HepG2 (cell line): ENCODE data around the gene PHACTR3. TPM values are rescaled to one million over a fixed set of nuclear protein-coding genes. Genes with fewer than 3 reads are reported as not detected.

Source experiments
- ATAC-seq: fragments of 200-7000 bp; cut with Tn5 transposase; 3 replicates; pipeline ENCODE4 v1.9.1; 2020; ENCODE audit warnings: mild to moderate bottlenecking, moderate library complexity
- BruUV-seq: library from RNA; stranded (reverse); fragments of 400-500 nt; replicated peaks from 2 replicates; lab custom pipeline; 2021; lab: Mats Ljungman, UMichigan
- CTCF ChIA-PET: fragments of 300-600 bp; formaldehyde crosslinking; extraction: SDS; loops from one replicate; lab custom pipeline; 2021; ENCODE audit warnings: low total read pairs, inconsistent platforms, low intra/inter-chr PET ratio; lab: Yijun Ruan, JAX
- POLR2A ChIA-PET: fragments of 350-600 bp; sonication (Branson Sonifier 250); formaldehyde crosslinking; loops from one replicate; lab custom pipeline; 2020; ENCODE audit warnings: antibody characterized with exemption, inconsistent platforms; lab: Yijun Ruan, JAX
- DNase-seq: peaks from one replicate; pipeline ENCODE4 v3.0.0-alpha.2; 2015; ENCODE audit warnings: low spot score
- FAIRE-seq: peaks from 3 replicates; lab custom pipeline; 2011; peaks lifted over from hg19 to GRCh38; lab: Jason Lieb, UNC
- H2AFZ ChIP-seq: one replicate; pipeline ENCODE4 v1.6.1; 2011; ENCODE audit warnings: low read length, inconsistent platforms
- H3K27ac ChIP-seq: fragments of 300-600 bp; 3 replicates; pipeline ENCODE4 v1.8.0; 2011; ENCODE audit warnings: mixed run types, mild to moderate bottlenecking, mixed read lengths, low read length, inconsistent platforms; ENCODE audit not compliant: insufficient read depth; ENCODE audit errors: extremely low read length
- H3K27me3 ChIP-seq, 2 experiments: fragments of 200-600 bp in 1 of 2; 2 replicates in 1 of 2; 3 replicates in 1 of 2; pipeline versions ENCODE4 v1.6.0 to v1.8.0; 2011; ENCODE audit warnings: low read length in 2 of 2, mild to moderate bottlenecking in 2 of 2, moderate library complexity in 2 of 2, inconsistent platforms in 1 of 2; ENCODE audit not compliant: insufficient read depth in 2 of 2, control insufficient read depth in 1 of 2
- H3K36me3 ChIP-seq, 2 experiments: fragments of 200-600 bp in 1 of 2; replicated peaks in 1 of 2; 2 replicates in 1 of 2; 3 replicates in 1 of 2; pipeline versions ENCODE4 v1.5.1 to v1.8.0; 2011; ENCODE audit warnings: low read length in 2 of 2, inconsistent platforms in 1 of 2; ENCODE audit not compliant: insufficient read depth in 2 of 2, control insufficient read depth in 1 of 2
- H3K4me1 ChIP-seq: 2 replicates; pipeline ENCODE4 v1.5.1; 2012; ENCODE audit warnings: low read length, inconsistent platforms; ENCODE audit not compliant: insufficient read depth
- H3K4me2 ChIP-seq: 2 replicates; pipeline ENCODE4 v1.6.0; 2011; ENCODE audit warnings: low read depth, low read length, inconsistent platforms
- H3K4me3 ChIP-seq, 3 experiments: fragments of 200-600 bp in 1 of 3; sonication (generic), shearing (Covaris generic) in 1 of 3; replicated peaks in 1 of 3; 2 replicates each; pipeline ENCODE4 v1.5.1; 2011 to 2016; ENCODE audit warnings: low read length in 3 of 3, inconsistent platforms in 2 of 3, low read depth in 2 of 3, mild to moderate bottlenecking in 2 of 3, control low read depth in 1 of 3, mixed read lengths in 1 of 3; ENCODE audit not compliant: insufficient read depth in 1 of 3
- H3K79me2 ChIP-seq: one replicate; pipeline ENCODE4 v1.6.1; 2011; ENCODE audit warnings: low read length, inconsistent platforms; ENCODE audit not compliant: insufficient read depth
- H3K9ac ChIP-seq: 2 replicates; pipeline ENCODE4 v1.6.0; 2011; ENCODE audit warnings: mild to moderate bottlenecking, low read depth, low read length, inconsistent platforms; ENCODE audit not compliant: insufficient read depth
- H3K9me3 ChIP-seq: 2 replicates; pipeline ENCODE4 v1.5.1; 2012; ENCODE audit warnings: mild to moderate bottlenecking, low read length
- H4K20me1 ChIP-seq: 2 replicates; pipeline ENCODE4 v1.6.0; 2011; ENCODE audit warnings: inconsistent platforms, mild to moderate bottlenecking, low read length, moderate library complexity; ENCODE audit not compliant: insufficient read depth
- BRF2 ChIP-seq: sonication (generic); formaldehyde crosslinking; IDR thresholded peaks from 2 replicates; pipeline ENCODE4 v1.8.1; 2022; ENCODE audit warnings: mild to moderate bottlenecking, missing genetic modification reagents
- CTCF ChIP-seq: sonication (generic); formaldehyde crosslinking; IDR thresholded peaks from 2 replicates; pipeline ENCODE4 v1.5.0; 2020; ENCODE audit warnings: mild to moderate bottlenecking, missing genetic modification reagents, moderate library complexity
- DRAP1 ChIP-seq: IDR thresholded peaks from 2 replicates; pipeline ENCODE4 v1.6.1; 2016; ENCODE audit warnings: missing genetic modification reagents, missing compliant biosample characterization
- PCBP1 ChIP-seq: fragments of 200-400 bp; formaldehyde crosslinking; IDR thresholded peaks from 2 replicates; pipeline ENCODE4 v1.6.1; 2017; ENCODE audit warnings: mild to moderate bottlenecking, low read depth, low read length, borderline replicate concordance
- ZNF138 ChIP-seq: sonication (generic); formaldehyde crosslinking; IDR thresholded peaks from 2 replicates; pipeline ENCODE4 v1.5.0; 2020; ENCODE audit warnings: mild to moderate bottlenecking, low read depth, missing genetic modification reagents
- ZNF768 ChIP-seq: sonication (generic); formaldehyde crosslinking; IDR thresholded peaks from 2 replicates; pipeline ENCODE4 v1.4.0; 2020; ENCODE audit warnings: missing genetic modification reagents
- WGBS: methylation state at CpG from one replicate; pipeline ENCODE4 v1.1.6; 2017; ENCODE audit warnings: low lambda C conversion rate; 5-methylcytosine and 5-hydroxymethylcytosine counted together
- in situ Hi-C: cut with HindIII; loops from 2 replicates; pipeline ENCODE4 v1.10.0; 2017; ENCODE audit warnings: low pct_unique_long_range_greater_than_20kb; ENCODE audit not compliant: extremely low pct_ligation_motif_present
- intact Hi-C: fragments of 100-400 bp; cut with micrococcal nuclease; formaldehyde crosslinking; loops from one replicate; pipeline ENCODE4 v1.10.0; 2022; ENCODE audit not compliant: unreplicated experiment
- polyA plus RNA-seq, 8 experiments: library from polyadenylated mRNA; depleted of rRNA in 3 of 8; stranded (reverse) in 7 of 8; unstranded in 1 of 8; fragments of >200 nt; fragmentation: Illumina TruSeq in 4 of 8; extraction: Trizol in 4 of 8; gene quantifications; 2 replicates each; pipeline versions ENCODE4 v1.2.1 to v1.2.3, GENCODE V29; 2011 to 2016; ENCODE audit warnings: low read depth in 4 of 8, missing spikeins in 1 of 8, mixed read lengths in 1 of 8; ENCODE audit not compliant: insufficient read depth in 1 of 8
- total RNA-seq, 5 experiments: library from RNA; depleted of rRNA; stranded (reverse); fragments of >200 nt; fragmentation: Illumina TruSeq; extraction: Trizol; gene quantifications; 2 replicates each; pipeline ENCODE4 v1.2.3, GENCODE V29; 2016; ENCODE audit warnings: low read depth in 1 of 5

PHACTR3 gene
- total and polyA plus RNA-seq, 2 of the 13 experiments (the other 11 are each of a cell fraction or from before 2014, with no cell fraction given): not detected

GRCh38 chr20:59560588-59561227, 43.6 kb upstream of the PHACTR3 start (continued):
- peak; percentile 38; the same call in 1 of the 2 replicates for TF ChIP-seq CTCF (CRISPR knock-in tag)

- no peak for ATAC-seq
- H3K9ac ChIP-seq: no peak overlapping the region
Observed at GRCh38 chr20:59561228-59561605, 43.1 kb upstream of the PHACTR3 start.

More at GRCh38 chr20:59561228-59561605, 43.1 kb upstream of the PHACTR3 start:
- DNase-seq (no peak), FAIRE-seq (no peak)
- ChIA-PET CTCF (interaction anchor here (1.1 kb wide), 1 partner anchor 11 kb away, joined by 3 read pairs; no protein-coding TSS in a partner anchor), POLR2A (no interaction called here)
- H3K27me3 ChIP-seq: peaks cover 0 to 3% of the 10 kb centered on the region in 2 experiments; a peak in 2 of 5 replicates
- H4K20me1 ChIP-seq: no peaks in the 10 kb centered on the region
- no peaks in the 10 kb centered on the region for H3K4me1 ChIP-seq
- H3K4me2 ChIP-seq: no peak overlapping the region
- no peaks in the 10 kb centered on the region for H3K9me3 ChIP-seq
- WGBS: 3% methylated on average over 4 of the region's 4 CpGs
- H3K4me3 ChIP-seq: no peak overlapping the region
- TF ChIP-seq DRAP1 (CRISPR knock-in tag): no peak
- no peak for TF ChIP-seq BRF2 (CRISPR knock-in tag)
- no peak for TF ChIP-seq ZNF138 (CRISPR knock-in tag)
- no peak for TF ChIP-seq PCBP1
- no peak for TF ChIP-seq ZNF768 (CRISPR knock-in tag)
- TF ChIP-seq, all 625 proteins: peak for 0
- Histone ChIP-seq H3K36me3 (no peaks in the 10 kb centered on the region), H2AFZ (no peak overlapping the region), H3K79me2 (no peaks in the 10 kb centered on the region), H3K27ac (no peak overlapping the region)
- intact Hi-C loops: no loop called here
- in situ Hi-C loops: no loop called here
- BruUV-seq: no TSS peak
